Gastroesophageal sphincter (tissue), 4 donors: ENCODE measurements around the gene LRRC4. TPM values are rescaled to one million over a fixed set of nuclear protein-coding genes. Genes with fewer than 3 reads are reported as not detected.

Source experiments
- ATAC-seq: fragments of 150-250 bp; one replicate; pipeline ENCODE4 v1.9.1; 2016; ENCODE audit warnings: mild to moderate bottlenecking, moderate library complexity
- H3K27ac ChIP-seq, 4 donors: fragments of 200-600 bp; sonication (generic) in 3 of 4; 1 replicate in 3 of 4; 2 replicates in 1 of 4; pipeline ENCODE4 v1.5.1; 2016 to 2019
- H3K27me3 ChIP-seq: fragments of 200-600 bp; sonication (generic); one replicate; pipeline ENCODE4 v1.5.1; 2019
- H3K36me3 ChIP-seq, 2 donors: fragments of 200-600 bp; sonication (generic); one replicate each; pipeline ENCODE4 v1.5.1; 2019; ENCODE audit warnings: control low read depth in 1 of 2
- H3K4me1 ChIP-seq, 3 donors: fragments of 200-600 bp; sonication (generic); 1 replicate in 2 of 3; 2 replicates in 1 of 3; pipeline ENCODE4 v1.5.1; 2016 to 2019; ENCODE audit warnings: control low read depth in 2 of 3
- H3K4me3 ChIP-seq, 2 donors: fragments of 200-600 bp; sonication (generic); one replicate each; pipeline ENCODE4 v1.5.1; 2019; ENCODE audit warnings: mild to moderate bottlenecking in 1 of 2, moderate library complexity in 1 of 2
- H3K9me3 ChIP-seq, 3 donors: fragments of 200-600 bp; sonication (generic); one replicate each; pipeline ENCODE4 v1.5.1; 2017 to 2019; ENCODE audit warnings: control low read depth in 2 of 3
- CTCF ChIP-seq, 4 experiments: fragments of 200-600 bp in 2 of 4; fragments of 450-650 bp in 2 of 4; sonication (generic) in 1 of 4; IDR thresholded peaks; one replicate each; pipeline ENCODE4 v1.5.1; 2017 to 2019; ENCODE audit warnings: antibody characterized with exemption in 4 of 4, mild to moderate bottlenecking in 2 of 4, moderate library complexity in 2 of 4
- EP300 ChIP-seq: sonication (generic); formaldehyde crosslinking; IDR thresholded peaks from one replicate; pipeline ENCODE4 v1.6.1; 2017; ENCODE audit warnings: antibody characterized with exemption, mild to moderate bottlenecking
- POLR2A ChIP-seq, 2 donors: fragments of 450-650 bp; IDR thresholded peaks; one replicate each; pipeline ENCODE4 v1.6.1; 2017; ENCODE audit warnings: antibody characterized with exemption in 2 of 2, mild to moderate bottlenecking in 2 of 2, moderate library complexity in 1 of 2
- POLR2AphosphoS5 ChIP-seq: sonication (generic); formaldehyde crosslinking; IDR thresholded peaks from one replicate; pipeline ENCODE4 v1.6.1; 2017; ENCODE audit warnings: antibody characterized with exemption
- WGBS, 2 donors: methylation state at CpG; one replicate each; pipeline ENCODE4 v1.1.5; 2018; ENCODE audit warnings: low coverage in 1 of 2; 5-methylcytosine and 5-hydroxymethylcytosine counted together
- total RNA-seq, 4 donors: library from RNA; depleted of rRNA; stranded (reverse); fragments of >200 nt; gene quantifications; one replicate each; pipeline ENCODE4 v1.1.0, GENCODE V29; 2016

Gene LRRC4
- total RNA-seq, 4 donors from 2014 or later: 0.39 to 1.9 (median 0.82) TPM; not detected in 1

- no peak for ATAC-seq
- no peak for TF ChIP-seq EP300
- TF ChIP-seq CTCF (IDR thresholded peaks at IDR 0.05): no peak
- TF ChIP-seq POLR2A (IDR thresholded peaks at IDR 0.05): no peak
- TF ChIP-seq POLR2AphosphoS5: no peak
- no peaks in the 10 kb centered on the region for H3K9me3 ChIP-seq
- H3K4me1 ChIP-seq: no peaks in the 10 kb centered on the region
- no peak overlapping the region for H3K27ac ChIP-seq
- H3K36me3 ChIP-seq: peaks cover 0 to 6% of the 10 kb centered on the region in 2 donors
- no peak overlapping the region for H3K4me3 ChIP-seq
- no peaks in the 10 kb centered on the region for H3K27me3 ChIP-seq
- 82 to 100% methylated on average over 1 to 5 of the region's 5 CpGs for WGBS, 2 donors
Observed at GRCh38 chr7:128044064-128044463, 12.8 kb upstream of the LRRC4 start.

GRCh38 chr7:128042012-128042411 lies 10.8 kb upstream of the LRRC4 start:
- no peak overlapping the region for H3K27ac ChIP-seq
- no peak overlapping the region for H3K4me3 ChIP-seq
- no peaks in the 10 kb centered on the region for H3K9me3 ChIP-seq
- no CpG with 5 or more reads among the region's 2 CpGs for WGBS, 2 donors
- no peak for ATAC-seq
- H3K36me3 ChIP-seq: peaks cover 0 to 6% of the 10 kb centered on the region in 2 donors
- no peak for TF ChIP-seq CTCF (IDR thresholded peaks at IDR 0.05)
- TF ChIP-seq POLR2AphosphoS5: no peak
- no peak for TF ChIP-seq POLR2A (IDR thresholded peaks at IDR 0.05)
- no peak for TF ChIP-seq EP300
- H3K27me3 ChIP-seq: no peaks in the 10 kb centered on the region
- no peaks in the 10 kb centered on the region for H3K4me1 ChIP-seq

- no peak for ATAC-seq
- H3K4me1 ChIP-seq: no peaks in the 10 kb centered on the region
- no peaks in the 10 kb centered on the region for H3K27me3 ChIP-seq
- H3K27ac ChIP-seq: no peak overlapping the region
- TF ChIP-seq POLR2A (IDR thresholded peaks at IDR 0.05) (no peak), CTCF (IDR thresholded peaks at IDR 0.05) (no peak), EP300 (no peak), POLR2AphosphoS5 (no peak)
- H3K9me3 ChIP-seq: no peaks in the 10 kb centered on the region
- no peak overlapping the region for H3K4me3 ChIP-seq
- WGBS, 2 donors: 52 to 60% methylated on average over 5 to 7 of the region's 7 CpGs
- peaks cover 0 to 6% of the 10 kb centered on the region in 2 donors for H3K36me3 ChIP-seq
Observed at GRCh38 chr7:128041203-128041602, 10.0 kb upstream of the LRRC4 start.

- TF ChIP-seq POLR2A (IDR thresholded peaks at IDR 0.05) (no peak), CTCF (IDR thresholded peaks at IDR 0.05) (no peak)
- no peak overlapping the region for H3K27ac ChIP-seq
- H3K4me1 ChIP-seq: no peaks in the 10 kb centered on the region
- no peaks in the 10 kb centered on the region for H3K27me3 ChIP-seq
- peaks cover 0 to 6% of the 10 kb centered on the region in 2 donors for H3K36me3 ChIP-seq
- H3K4me3 ChIP-seq: no peak overlapping the region
- WGBS, 2 donors: 80 to 81% methylated on average over 1 to 3 of the region's 3 CpGs
- no peak for ATAC-seq
- H3K9me3 ChIP-seq: no peaks in the 10 kb centered on the region
Observed at GRCh38 chr7:128040205-128040604, 9.0 kb upstream of the LRRC4 start.

- 90 to 94% methylated on average over 2 to 3 of the region's 4 CpGs for WGBS, 2 donors
- ATAC-seq: no peak
- H3K27ac ChIP-seq: no peak overlapping the region
- H3K4me3 ChIP-seq: no peak overlapping the region
- H3K27me3 ChIP-seq: no peaks in the 10 kb centered on the region
- H3K4me1 ChIP-seq: no peaks in the 10 kb centered on the region
- H3K9me3 ChIP-seq: no peaks in the 10 kb centered on the region
- peaks cover 0 to 6% of the 10 kb centered on the region in 2 donors for H3K36me3 ChIP-seq
- no peak for TF ChIP-seq EP300
- no peak for TF ChIP-seq POLR2AphosphoS5
- no peak for TF ChIP-seq POLR2A (IDR thresholded peaks at IDR 0.05)
- TF ChIP-seq CTCF (IDR thresholded peaks at IDR 0.05): no peak
Observed at GRCh38 chr7:128039544-128039953, 8.3 kb upstream of the LRRC4 start.
